ENCODE measurements around the gene CFDP1.

DNA sequence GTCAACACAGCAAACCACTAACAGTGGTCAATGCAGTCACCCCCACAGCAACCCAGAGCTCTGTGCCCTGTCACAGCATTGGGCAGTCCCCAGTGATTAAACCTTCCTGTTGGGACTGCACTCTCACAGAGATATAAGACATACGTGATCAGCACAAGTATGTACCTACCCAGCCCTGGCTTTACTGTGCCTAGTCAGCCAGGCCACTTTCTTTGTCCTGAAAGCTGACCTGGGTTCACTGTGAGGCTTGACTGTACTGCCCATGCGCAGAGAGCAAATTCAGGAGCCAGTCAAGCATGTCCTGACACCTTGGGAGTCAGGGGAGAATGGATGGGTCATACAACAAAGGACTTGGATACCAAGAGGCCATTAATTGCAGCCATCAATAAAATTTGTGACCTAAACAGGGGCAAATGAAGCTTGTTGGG lies 42.1 kb upstream of the CFDP1 start:
- TF ChIP-seq, protein P1, sequence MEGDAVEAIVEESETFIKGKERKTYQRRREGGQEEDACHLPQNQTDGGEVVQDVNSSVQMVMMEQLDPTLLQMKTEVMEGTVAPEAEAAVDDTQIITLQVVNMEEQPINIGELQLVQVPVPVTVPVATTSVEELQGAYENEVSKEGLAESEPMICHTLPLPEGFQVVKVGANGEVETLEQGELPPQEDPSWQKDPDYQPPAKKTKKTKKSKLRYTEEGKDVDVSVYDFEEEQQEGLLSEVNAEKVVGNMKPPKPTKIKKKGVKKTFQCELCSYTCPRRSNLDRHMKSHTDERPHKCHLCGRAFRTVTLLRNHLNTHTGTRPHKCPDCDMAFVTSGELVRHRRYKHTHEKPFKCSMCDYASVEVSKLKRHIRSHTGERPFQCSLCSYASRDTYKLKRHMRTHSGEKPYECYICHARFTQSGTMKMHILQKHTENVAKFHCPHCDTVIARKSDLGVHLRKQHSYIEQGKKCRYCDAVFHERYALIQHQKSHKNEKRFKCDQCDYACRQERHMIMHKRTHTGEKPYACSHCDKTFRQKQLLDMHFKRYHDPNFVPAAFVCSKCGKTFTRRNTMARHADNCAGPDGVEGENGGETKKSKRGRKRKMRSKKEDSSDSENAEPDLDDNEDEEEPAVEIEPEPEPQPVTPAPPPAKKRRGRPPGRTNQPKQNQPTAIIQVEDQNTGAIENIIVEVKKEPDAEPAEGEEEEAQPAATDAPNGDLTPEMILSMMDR (IDR thresholded peaks at IDR 0.05; ENCODE audit: low read depth, low read length, poor library complexity, severe bottlenecking), result no peak
- TF ChIP-seq EZH2phosphoT487 (IDR thresholded peaks at IDR 0.05; ENCODE audit: borderline replicate concordance, low read length), result no peak

Data from DOHH2 (cell line).